Measurements from ENCODE around the gene RBCK1. TPM values are rescaled to one million over a fixed set of nuclear protein-coding genes. Genes with fewer than 3 reads are reported as not detected.

Gene RBCK1
- total and polyA plus RNA-seq, 2 of the 4 experiments (the other 2 are of a cell fraction), result 29.9 to 84.2 TPM

GRCh38 chr20:437787-438486 lies 29.8 kb downstream of the RBCK1 start:
- no TSS peak for BruUV-seq (replicated peaks)
- H4K20me1 ChIP-seq (ENCODE audit: insufficient read depth, low read length), result peaks cover 11% of the 10 kb centered on the region; the same call in 1 of the 2 replicates
- no peak overlapping the region for H2BK120ac ChIP-seq (ENCODE audit: low read depth, low read length)
- WGBS, 2 experiments (ENCODE audit: extremely low coverage in 2 of 2, insufficient read length in 1 of 2), result no CpG with 5 or more reads among the region's 6 CpGs
- peaks cover 72% of the 10 kb centered on the region for H3K36me3 ChIP-seq (ENCODE audit: control insufficient read depth, insufficient read depth, low read length)
- H2BK20ac ChIP-seq (ENCODE audit: low read depth, low read length), result no peak overlapping the region
- no peak overlapping the region for H3K4me3 ChIP-seq (ENCODE audit: insufficient read depth, low read depth, low read length)
- ATAC-seq (ENCODE audit: low read depth) (no peak), DNase-seq (no peak)
- H3K14ac ChIP-seq (replicated peaks; ENCODE audit: low read depth, low read length), result no peak overlapping the region
- ChIA-PET POLR2A (ENCODE audit: unreplicated experiment) (no interaction called here), CTCF (no interaction called here)
- TF ChIP-seq MAFK (IDR thresholded peaks at IDR 0.05; ENCODE audit: low read depth, low read length) (no peak), ELK1 (IDR thresholded peaks at IDR 0.05; ENCODE audit: borderline replicate concordance, low read depth, low read length) (no peak), CTCF (conservative IDR thresholded peaks at IDR 0.05; ENCODE audit: low read depth, low read length) (no peak), RCOR1 (IDR thresholded peaks at IDR 0.05; ENCODE audit: insufficient replicate concordance, low read length) (no peak), BHLHE40 (IDR thresholded peaks at IDR 0.05; ENCODE audit: low read depth, low read length) (no peak), FOS (IDR thresholded peaks at IDR 0.05; ENCODE audit: low read depth, low read length) (no peak)
- H2AK5ac ChIP-seq (ENCODE audit: low read depth, low read length), result no peak overlapping the region
- H4K91ac ChIP-seq (ENCODE audit: insufficient read depth, low read depth, low read length), result no peak overlapping the region
- H3K4ac ChIP-seq (ENCODE audit: low read depth, low read length), result no peak overlapping the region
- intact Hi-C loops (cut with micrococcal nuclease), result no loop called here
- no peak overlapping the region for H2BK5ac ChIP-seq (ENCODE audit: low read depth, low read length, poor library complexity, severe bottlenecking)
- H3K4me2 ChIP-seq (ENCODE audit: low read depth, low read length), result no peak overlapping the region
- no peak overlapping the region for H3K23ac ChIP-seq (ENCODE audit: low read depth, low read length)
- no peaks in the 10 kb centered on the region for H3K9me3 ChIP-seq (ENCODE audit: control insufficient read depth, insufficient read depth, low read length)
- H3K79me1 ChIP-seq (ENCODE audit: low read depth in 1 of 2, low read length in 2 of 2), result peaks cover 9 to 38% of the 10 kb centered on the region in 2 experiments; a peak in 3 of 4 replicates
- no peaks in the 10 kb centered on the region for H3K27me3 ChIP-seq (ENCODE audit: control insufficient read depth, insufficient read depth, low read length)
- dilution Hi-C loops (cut with HindIII; ENCODE audit: low sequenced_read_pairs, unreplicated experiment), result no loop called here
- no peak overlapping the region for H2AK9ac ChIP-seq (replicated peaks; ENCODE audit: low read depth, low read length, poor library complexity)
- no peak overlapping the region for H3K9ac ChIP-seq (ENCODE audit: low read depth, low read length)
- H4K5ac ChIP-seq (ENCODE audit: low read depth, low read length), result no peak overlapping the region
- H3K4me1 ChIP-seq (ENCODE audit: control insufficient read depth, insufficient read depth, low read length), result no peaks in the 10 kb centered on the region
- H4K8ac ChIP-seq (ENCODE audit: low read depth in 2 of 2, low read length in 2 of 2), result no peak overlapping the region
- H3K9me1 ChIP-seq (ENCODE audit: insufficient read depth, low read length), result peaks cover 7% of the 10 kb centered on the region; the same call in 1 of the 2 replicates
- H3K56ac ChIP-seq (ENCODE audit: extremely low read depth, insufficient read depth, low read length), result no peak overlapping the region
- no peak overlapping the region for H3K18ac ChIP-seq (ENCODE audit: low read depth, low read length)
- H2AFZ ChIP-seq (replicated peaks; ENCODE audit: low read length, poor library complexity), result no peak overlapping the region
- H2BK15ac ChIP-seq (ENCODE audit: low read depth, low read length), result no peak overlapping the region
- H3K27ac ChIP-seq (ENCODE audit: insufficient read depth, low read length), result no peak overlapping the region
- in situ Hi-C loops (cut with MboI; ENCODE audit: low sequenced_read_pairs), result no loop called here

Measured in IMR-90 (cell line).